ENCODE measurements around the gene USP22. TPM values are rescaled to one million over a fixed set of nuclear protein-coding genes. Genes with fewer than 3 reads are reported as not detected.

Gene USP22
- total and polyA plus RNA-seq, 8 donors, result 157 to 229 (median 202) TPM

DNA sequence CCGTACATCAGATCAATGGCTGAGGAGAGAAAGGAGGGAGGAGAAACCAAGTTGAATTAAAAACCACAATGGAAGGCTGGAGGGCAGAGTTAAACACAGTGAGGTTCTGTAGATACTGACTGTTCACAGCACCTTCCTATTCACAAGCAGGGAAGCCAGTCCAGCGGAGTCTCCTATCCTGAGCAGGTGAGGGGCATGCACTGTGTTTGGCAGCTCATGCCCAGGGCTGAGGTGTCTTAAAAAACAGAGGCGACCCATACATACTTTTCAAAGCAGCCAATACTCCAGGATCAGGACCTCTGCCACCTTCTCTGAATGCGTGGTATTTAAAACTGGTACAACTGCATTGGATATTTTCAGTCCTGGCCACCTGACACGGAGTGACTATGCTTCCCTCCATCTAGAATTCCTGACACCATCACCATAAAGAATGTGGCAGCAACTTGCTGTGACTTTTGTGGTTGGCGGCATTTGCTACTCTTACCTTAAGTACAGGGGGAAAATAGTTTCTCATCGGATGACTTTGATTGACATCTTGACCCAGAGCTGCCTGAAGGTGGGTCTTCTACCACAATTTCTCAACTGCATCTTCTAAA is 21.5 kb downstream of the USP22 start:
- Histone ChIP-seq H3K27ac (no peak overlapping the region), H3K4me1 (peaks cover 0 to 10% of the 10 kb centered on the region in 2 donors), H3K4me3 (no peak overlapping the region), H3K9me3 (no peaks in the 10 kb centered on the region), H3K27me3 (no peaks in the 10 kb centered on the region), H3K36me3 (peaks cover 9 to 100% of the 10 kb centered on the region in 2 donors)
- no peak for ATAC-seq
- intact Hi-C loops (cut with DNase I), result no loop called here
- DNase-seq, result no peak
- TF ChIP-seq, protein P1, sequence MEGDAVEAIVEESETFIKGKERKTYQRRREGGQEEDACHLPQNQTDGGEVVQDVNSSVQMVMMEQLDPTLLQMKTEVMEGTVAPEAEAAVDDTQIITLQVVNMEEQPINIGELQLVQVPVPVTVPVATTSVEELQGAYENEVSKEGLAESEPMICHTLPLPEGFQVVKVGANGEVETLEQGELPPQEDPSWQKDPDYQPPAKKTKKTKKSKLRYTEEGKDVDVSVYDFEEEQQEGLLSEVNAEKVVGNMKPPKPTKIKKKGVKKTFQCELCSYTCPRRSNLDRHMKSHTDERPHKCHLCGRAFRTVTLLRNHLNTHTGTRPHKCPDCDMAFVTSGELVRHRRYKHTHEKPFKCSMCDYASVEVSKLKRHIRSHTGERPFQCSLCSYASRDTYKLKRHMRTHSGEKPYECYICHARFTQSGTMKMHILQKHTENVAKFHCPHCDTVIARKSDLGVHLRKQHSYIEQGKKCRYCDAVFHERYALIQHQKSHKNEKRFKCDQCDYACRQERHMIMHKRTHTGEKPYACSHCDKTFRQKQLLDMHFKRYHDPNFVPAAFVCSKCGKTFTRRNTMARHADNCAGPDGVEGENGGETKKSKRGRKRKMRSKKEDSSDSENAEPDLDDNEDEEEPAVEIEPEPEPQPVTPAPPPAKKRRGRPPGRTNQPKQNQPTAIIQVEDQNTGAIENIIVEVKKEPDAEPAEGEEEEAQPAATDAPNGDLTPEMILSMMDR (IDR thresholded peaks at IDR 0.05), result no peak

GRCh38 chr17:21020622-21021021 is 22.2 kb downstream of the USP22 start:
- no peak overlapping the region for H3K4me3 ChIP-seq
- TF ChIP-seq, protein P1 (IDR thresholded peaks at IDR 0.05), result no peak
- peaks cover 9 to 100% of the 10 kb centered on the region in 2 donors for H3K36me3 ChIP-seq
- H3K4me1 ChIP-seq, result peaks cover 0 to 10% of the 10 kb centered on the region in 2 donors
- intact Hi-C loops (cut with DNase I), result no loop called here
- ATAC-seq (no peak), DNase-seq (no peak)
- no peaks in the 10 kb centered on the region for H3K27me3 ChIP-seq
- no peaks in the 10 kb centered on the region for H3K9me3 ChIP-seq
- H3K27ac ChIP-seq, result no peak overlapping the region

DNA sequence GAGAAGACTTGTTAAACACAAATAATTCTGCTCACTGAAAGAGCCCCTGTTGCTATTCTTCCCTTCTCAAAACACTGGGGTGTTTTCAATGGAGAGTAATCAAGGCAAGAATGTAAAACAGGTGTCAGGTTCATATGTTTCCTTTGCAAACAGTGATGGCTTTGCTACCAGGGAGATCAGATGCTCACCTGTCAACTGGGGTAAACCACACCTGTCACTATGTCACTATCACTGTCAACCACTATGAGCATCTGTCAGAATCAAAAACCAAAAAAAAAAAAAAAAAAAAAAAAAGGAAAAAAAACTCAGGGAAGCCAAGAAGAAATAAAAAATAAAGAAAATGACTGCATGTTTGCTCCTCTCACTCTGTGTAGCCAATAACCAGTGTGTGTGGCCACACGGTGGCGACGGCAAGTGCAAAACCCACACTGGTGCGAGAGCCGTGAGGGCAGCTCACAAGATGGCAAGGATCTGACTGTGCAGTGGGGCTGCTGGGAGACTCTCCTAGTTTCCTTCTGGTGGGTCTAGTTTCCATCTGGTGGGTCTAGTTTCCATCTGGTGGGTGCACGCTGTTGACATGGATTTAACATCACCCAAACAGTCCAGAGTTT is 22.7 kb downstream of the USP22 start:
- intact Hi-C loops (cut with DNase I), result no loop called here
- TF ChIP-seq, protein P1 (IDR thresholded peaks at IDR 0.05), result no peak
- Histone ChIP-seq H3K9me3 (no peaks in the 10 kb centered on the region), H3K4me1 (peaks cover 0 to 10% of the 10 kb centered on the region in 2 donors), H3K36me3 (peaks cover 9 to 100% of the 10 kb centered on the region in 2 donors), H3K4me3 (no peak overlapping the region), H3K27ac (no peak overlapping the region), H3K27me3 (no peaks in the 10 kb centered on the region)
- no peak for ATAC-seq
- no peak for DNase-seq

GRCh38 chr17:21018894-21019293 is 23.9 kb downstream of the USP22 start:
- ATAC-seq (no peak), DNase-seq (no peak)
- Histone ChIP-seq H3K4me1 (peaks cover 0 to 5% of the 10 kb centered on the region in 2 donors), H3K36me3 (peaks cover 9 to 100% of the 10 kb centered on the region in 2 donors), H3K9me3 (no peaks in the 10 kb centered on the region), H3K27me3 (no peaks in the 10 kb centered on the region), H3K27ac (no peak overlapping the region), H3K4me3 (no peak overlapping the region)
- intact Hi-C loops (cut with DNase I), result no loop called here
- TF ChIP-seq, protein P1 (IDR thresholded peaks at IDR 0.05), result no peak

DNA sequence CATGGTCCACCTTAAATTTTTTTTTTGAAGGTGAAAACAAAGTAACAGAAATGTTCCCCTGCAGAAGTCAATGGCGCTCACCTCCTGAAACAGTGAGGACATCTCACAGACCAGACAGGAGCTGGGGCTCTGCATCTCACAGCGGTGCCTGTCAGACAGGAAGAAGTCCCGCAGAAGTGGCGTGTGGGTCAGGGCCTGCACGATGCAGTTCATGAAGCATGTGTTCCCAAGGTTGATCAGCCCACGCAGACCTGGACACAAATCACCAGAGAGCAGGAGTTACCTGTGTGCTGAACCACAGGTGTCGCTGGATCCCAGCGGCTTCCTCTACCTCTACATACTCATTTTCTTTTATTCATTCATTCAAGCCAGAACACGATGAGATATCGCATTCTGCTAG is 24.9 kb downstream of the USP22 start:
- DNase-seq (no peak), ATAC-seq (no peak)
- no peaks in the 10 kb centered on the region for H3K27me3 ChIP-seq
- H3K36me3 ChIP-seq, result peaks cover 9 to 100% of the 10 kb centered on the region in 2 donors
- H3K4me3 ChIP-seq, result no peak overlapping the region
- intact Hi-C loops (cut with DNase I), result no loop called here
- no peaks in the 10 kb centered on the region for H3K9me3 ChIP-seq
- no peak overlapping the region for H3K27ac ChIP-seq
- TF ChIP-seq, protein P1 (IDR thresholded peaks at IDR 0.05), result no peak
- H3K4me1 ChIP-seq, result no peaks in the 10 kb centered on the region
